SK-N-SH (cell line): ENCODE results near the gene KSR2. TPM values are rescaled to one million over a fixed set of nuclear protein-coding genes. Genes with fewer than 3 reads are reported as not detected.

Source experiments
- CTCF ChIA-PET: fragments of 300-600, 350-600 bp; formaldehyde crosslinking; extraction: SDS; loops from one replicate; lab custom pipeline; 2021; lab: Yijun Ruan, JAX
- POLR2A ChIA-PET: fragments of 350-600 bp; sonication (Branson Sonifier 250); formaldehyde crosslinking; extraction: SDS; loops from one replicate; lab custom pipeline; 2020; ENCODE audit warnings: antibody characterized with exemption, inconsistent platforms; lab: Yijun Ruan, JAX
- DNase-seq: peaks from one replicate; pipeline ENCODE4 v3.0.0; 2012
- H2AFZ ChIP-seq: fragments of 200-600 bp; sonication (generic); 2 replicates; pipeline ENCODE4 v1.8.1; 2016; ENCODE audit warnings: antibody characterized with exemption, mild to moderate bottlenecking, low read depth
- H3F3A ChIP-seq: fragments of 200-600 bp; sonication (generic); replicated peaks from 2 replicates; pipeline ENCODE3; 2016; ENCODE audit warnings: antibody characterized with exemption, mild to moderate bottlenecking; ENCODE audit not compliant: insufficient read depth
- H3K27ac ChIP-seq, 2 experiments: fragments of 200-500 bp in 1 of 2; fragments of 200-600 bp in 1 of 2; sonication (Bioruptor generic) in 1 of 2; sonication (generic), shearing (Covaris generic) in 1 of 2; 2 replicates each; pipeline versions ENCODE4 v1.5.1 to v1.6.1; 2014 to 2016; ENCODE audit warnings: low read depth in 2 of 2, inconsistent platforms in 1 of 2, low read length in 1 of 2, mild to moderate bottlenecking in 1 of 2, mixed read lengths in 1 of 2
- H3K27me3 ChIP-seq: fragments of 200-600 bp; sonication (generic), shearing (Covaris generic); 2 replicates; pipeline ENCODE4 v1.6.1; 2016; ENCODE audit warnings: mixed run types; ENCODE audit not compliant: insufficient read depth
- H3K36me3 ChIP-seq, 2 experiments: fragments of 200-500 bp in 1 of 2; fragments of 200-600 bp in 1 of 2; sonication (Bioruptor generic) in 1 of 2; sonication (generic) in 1 of 2; replicated peaks in 1 of 2; 2 replicates each; pipeline versions ENCODE3 to v1.5.1; 2014 to 2016; ENCODE audit warnings: low read length in 1 of 2, mild to moderate bottlenecking in 1 of 2; ENCODE audit not compliant: insufficient read depth in 2 of 2, control insufficient read depth in 1 of 2
- H3K4me1 ChIP-seq, 2 experiments: fragments of 200-500 bp in 1 of 2; fragments of 200-600 bp in 1 of 2; sonication (Bioruptor generic) in 1 of 2; sonication (generic), shearing (Covaris generic) in 1 of 2; 2 replicates each; pipeline versions ENCODE4 v1.5.1 to v1.6.1; 2014 to 2016; ENCODE audit warnings: low read depth in 1 of 2, low read length in 1 of 2, mixed run types in 1 of 2; ENCODE audit not compliant: insufficient read depth in 2 of 2, control insufficient read depth in 1 of 2
- H3K4me2 ChIP-seq: fragments of 200-600 bp; sonication (generic), shearing (Covaris generic); 2 replicates; pipeline ENCODE4 v1.6.1; 2017; ENCODE audit warnings: mixed run types
- H3K4me3 ChIP-seq, 2 experiments: fragments of 200-500 bp in 1 of 2; fragments of 200-600 bp in 1 of 2; sonication (Bioruptor generic) in 1 of 2; sonication (generic), shearing (Covaris generic) in 1 of 2; 2 replicates each; pipeline versions ENCODE4 v1.5.1 to v1.8.1; 2014 to 2016; ENCODE audit warnings: low read depth in 2 of 2, inconsistent platforms in 1 of 2, low read length in 1 of 2, mild to moderate bottlenecking in 1 of 2, mixed read lengths in 1 of 2, moderate library complexity in 1 of 2
- H3K79me2 ChIP-seq: fragments of 200-600 bp; sonication (generic); 2 replicates; pipeline ENCODE4 v1.8.1; 2017; ENCODE audit warnings: mild to moderate bottlenecking; ENCODE audit not compliant: insufficient read depth
- H3K9ac ChIP-seq: fragments of 200-600 bp; sonication (generic); 2 replicates; pipeline ENCODE4 v1.6.1; 2017; ENCODE audit warnings: mixed run types
- H3K9me2 ChIP-seq: fragments of 200-600 bp; sonication (generic); 2 replicates; pipeline ENCODE4 v1.6.1; 2017; ENCODE audit warnings: mixed run types
- H3K9me3 ChIP-seq: fragments of 200-600 bp; sonication (generic); 2 replicates; pipeline ENCODE4 v1.6.1; 2017; ENCODE audit warnings: mixed run types, mild to moderate bottlenecking, moderate library complexity
- H4K20me1 ChIP-seq: fragments of 200-600 bp; sonication (generic); 2 replicates; pipeline ENCODE4 v1.6.1; 2017; ENCODE audit warnings: mild to moderate bottlenecking, mixed run types; ENCODE audit not compliant: insufficient read depth
- CHD2 ChIP-seq: fragments of 150-350 bp; IDR thresholded peaks from 2 replicates; pipeline ENCODE4 v1.6.1; 2018; ENCODE audit warnings: low read length; ENCODE audit not compliant: partially characterized antibody
- CTCF ChIP-seq: fragments of 200-600 bp; sonication (generic); IDR thresholded peaks from 2 replicates; pipeline ENCODE4 v1.6.1; 2017; ENCODE audit warnings: antibody characterized with exemption, mild to moderate bottlenecking, moderate library complexity
- ELF1 ChIP-seq: IDR thresholded peaks from 2 replicates; pipeline ENCODE4 v1.4.0; 2012
- FOXJ3 ChIP-seq: sonication (generic); formaldehyde crosslinking; IDR thresholded peaks from 2 replicates; pipeline ENCODE4 v1.5.1; 2020; ENCODE audit warnings: mild to moderate bottlenecking, missing genetic modification reagents
- FOXM1 ChIP-seq: IDR thresholded peaks from 2 replicates; pipeline ENCODE4 v1.4.0; 2012; ENCODE audit warnings: low read depth, mild to moderate bottlenecking
- IRF3 ChIP-seq: fragments of 150-350 bp; IDR thresholded peaks from 2 replicates; pipeline ENCODE4 v1.6.1; 2016; ENCODE audit warnings: mild to moderate bottlenecking, low read depth, low read length
- JUND ChIP-seq: IDR thresholded peaks from 2 replicates; pipeline ENCODE4 v1.4.0; 2012
- NRF1 ChIP-seq: IDR thresholded peaks from 2 replicates; pipeline ENCODE4 v1.6.1; 2012; ENCODE audit warnings: low read depth, mild to moderate bottlenecking, low read length
- RAD21 ChIP-seq: IDR thresholded peaks from 2 replicates; pipeline ENCODE4 v1.6.1; 2012; ENCODE audit warnings: mild to moderate bottlenecking, low read length
- RCOR1 ChIP-seq: fragments of 150-350 bp; IDR thresholded peaks from 2 replicates; pipeline ENCODE4 v1.6.1; 2017; ENCODE audit warnings: antibody characterized with exemption, low read length
- REST ChIP-seq: IDR thresholded peaks from 2 replicates; pipeline ENCODE4 v1.6.1; 2012; ENCODE audit warnings: mild to moderate bottlenecking, low read depth, low read length, moderate library complexity
- RXRA ChIP-seq: IDR thresholded peaks from 2 replicates; pipeline ENCODE4 v1.4.0; 2012; ENCODE audit warnings: low read depth, mild to moderate bottlenecking, borderline replicate concordance
- USF1 ChIP-seq: IDR thresholded peaks from 2 replicates; pipeline ENCODE4 v1.4.0; 2012; ENCODE audit warnings: low read depth, borderline replicate concordance
- USF2 ChIP-seq: fragments of 150-350 bp; IDR thresholded peaks from 2 replicates; pipeline ENCODE4 v1.6.1; 2017; ENCODE audit warnings: antibody characterized with exemption, low read length, low read depth, borderline replicate concordance
- WGBS: methylation state at CpG from one replicate; pipeline ENCODE4 v1.1.6; 2017; ENCODE audit warnings: low lambda C conversion rate; 5-methylcytosine and 5-hydroxymethylcytosine counted together
- polyA plus RNA-seq, 3 experiments: library from polyadenylated mRNA; depleted of rRNA; stranded (reverse); fragments of >200 nt; gene quantifications; 2 replicates each; pipeline ENCODE4 v1.2.3, GENCODE V29; 2012

Gene KSR2
- polyA plus RNA-seq, 1 of the 3 experiments (the other 2 are of a cell fraction) = 0.12 TPM

- no peaks in the 10 kb centered on the region for H4K20me1 ChIP-seq
- no peak overlapping the region for H3K27ac ChIP-seq
- no peak overlapping the region for H2AFZ ChIP-seq
- H3K9me2 ChIP-seq = no peaks in the 10 kb centered on the region
- DNase-seq = no peak
- H3K9me3 ChIP-seq = no peaks in the 10 kb centered on the region
- no peaks in the 10 kb centered on the region; a peak in 1 of 4 replicates for H3K4me1 ChIP-seq
- ChIA-PET POLR2A (no interaction called here), CTCF (interaction anchor here (1.7 to 2.2 kb wide), 2 partner anchors 11 to 177 kb away, joined by 6 to 7 read pairs; no protein-coding TSS in a partner anchor)
- no peaks in the 10 kb centered on the region for H3K27me3 ChIP-seq
- H3K79me2 ChIP-seq = no peaks in the 10 kb centered on the region
- no peak overlapping the region for H3K4me3 ChIP-seq
- TF ChIP-seq JUND (no peak), RXRA (no peak), ELF1 (no peak), RAD21 (no peak), RCOR1 (no peak), USF1 (no peak), CTCF (no peak), USF2 (no peak), IRF3 (no peak), FOXJ3 (CRISPR knock-in tag) (no peak), FOXM1 (no peak), NRF1 (no peak)
- no peak overlapping the region for H3K9ac ChIP-seq
- H3K4me2 ChIP-seq = no peak overlapping the region
- no peaks in the 10 kb centered on the region for H3K36me3 ChIP-seq
- H3F3A ChIP-seq = no peaks in the 10 kb centered on the region
- WGBS = 83% methylated on average over 3 of the region's 3 CpGs
These were observed 307.9 kb downstream of the KSR2 start for GRCh38 chr12:117660896-117661295.

GRCh38 chr12:117658226-117658625 is 310.6 kb downstream of the KSR2 start:
- Histone ChIP-seq H3K27ac (no peak overlapping the region), H3K4me1 (no peaks in the 10 kb centered on the region), H3K9me2 (no peaks in the 10 kb centered on the region), H3K27me3 (no peaks in the 10 kb centered on the region), H3K79me2 (no peaks in the 10 kb centered on the region), H4K20me1 (no peaks in the 10 kb centered on the region), H3F3A (no peaks in the 10 kb centered on the region), H3K9ac (no peak overlapping the region), H2AFZ (no peak overlapping the region), H3K4me2 (no peak overlapping the region), H3K9me3 (no peaks in the 10 kb centered on the region), H3K4me3 (no peak overlapping the region), H3K36me3 (no peaks in the 10 kb centered on the region)
- ChIA-PET POLR2A (no interaction called here), CTCF (interaction anchor here (2.2 kb wide), 1 partner anchor 13 kb away, joined by 6 read pairs; no protein-coding TSS in a partner anchor)
- no peak for DNase-seq
- WGBS = 50% methylated on average over 2 of the region's 2 CpGs
- TF ChIP-seq RCOR1 (no peak), REST (no peak), CHD2 (no peak)
